NB4 (cell line): ENCODE data around the gene GDPD2.
"Not testable (repeated sequence)": the region's sequence is repeated elsewhere in the genome, so short reads cannot be mapped to it uniquely, and the experiment has no call there.

ENCODE experiments used
- DNase-seq: peaks from one replicate; pipeline ENCODE4 v3.0.0; 2010; ENCODE audit warnings: low read depth
- H3K4me3 ChIP-seq: one replicate; pipeline ENCODE4 v1.5.1; 2011; ENCODE audit warnings: mild to moderate bottlenecking, low read depth, low read length, moderate library complexity
- CTCF ChIP-seq: IDR thresholded peaks from one replicate; pipeline ENCODE4 v1.5.1; 2012; ENCODE audit warnings: low read depth, low read length
- MAX ChIP-seq: IDR thresholded peaks from 2 replicates; pipeline ENCODE4 v1.6.1; 2011; ENCODE audit warnings: low read depth, low read length
- MYC ChIP-seq: IDR thresholded peaks from 2 replicates; pipeline ENCODE4 v1.6.1; 2011; ENCODE audit warnings: low read depth, low read length
- POLR2A ChIP-seq: IDR thresholded peaks from 2 replicates; pipeline ENCODE4 v1.6.1; 2011; ENCODE audit warnings: mild to moderate bottlenecking; ENCODE audit not compliant: insufficient read length; ENCODE audit errors: extremely low read depth

The GDPD2 gene

GRCh38 chrX:70422851-70423341, at the start of gene GDPD2:
TSS of gene GDPD2 (plus strand) at chrX:70423314. CDS start at chrX:70424985, 1,671 bp downstream.
- DNase-seq, result peak; percentile 16

GRCh38 chrX:70386235-70386634, 36.9 kb upstream of the GDPD2 start:
- DNase-seq, result no peak
- no peak for TF ChIP-seq MAX
- H3K4me3 ChIP-seq, result no peak overlapping the region

More at GRCh38 chrX:70422851-70423341, at the start of gene GDPD2:
- no peak within 1 kb of the TSS for H3K4me3 ChIP-seq
- TF ChIP-seq MYC (no peak), CTCF (peak; percentile 20), MAX (no peak)

- no peak for TF ChIP-seq CTCF
- TF ChIP-seq MYC, result no peak
- no peak for TF ChIP-seq POLR2A
- no peak for TF ChIP-seq MAX
- peak; percentile 63 for DNase-seq
- H3K4me3 ChIP-seq, result no peak overlapping the region
Measured at GRCh38 chrX:70398899-70399298, 24.2 kb upstream of the GDPD2 start.

- not testable (repeated sequence) for H3K4me3 ChIP-seq, DNase-seq
Measured at GRCh38 chrX:70400181-70400580, 22.9 kb upstream of the GDPD2 start.

- TF ChIP-seq MYC, result no peak
- TF ChIP-seq MAX, result no peak
- TF ChIP-seq POLR2A, result no peak
- TF ChIP-seq CTCF, result no peak
- no peak overlapping the region for H3K4me3 ChIP-seq
- DNase-seq, result no peak
Measured at GRCh38 chrX:70402721-70403120, 20.4 kb upstream of the GDPD2 start.

- H3K4me3 ChIP-seq, result no peak overlapping the region
- no peak for DNase-seq
- TF ChIP-seq POLR2A (no peak), MYC (no peak), MAX (no peak), CTCF (no peak)
Measured at GRCh38 chrX:70405003-70405402, 18.1 kb upstream of the GDPD2 start.

GRCh38 chrX:70410921-70411320, 12.2 kb upstream of the GDPD2 start:
- no peak for DNase-seq
- H3K4me3 ChIP-seq, result no peak overlapping the region
- no peak for TF ChIP-seq MYC
- TF ChIP-seq CTCF, result no peak
- TF ChIP-seq POLR2A, result no peak
- no peak for TF ChIP-seq MAX
